Ovary (tissue), 9 donors: ENCODE results near the gene RFX3. TPM values are rescaled to one million over a fixed set of nuclear protein-coding genes. Genes with fewer than 3 reads are reported as not detected.

ENCODE experiments used
- DNase-seq, 5 donors: peaks; one replicate each; pipeline ENCODE4 v3.0.0-alpha.2; 2019 to 2020
- H3K27ac ChIP-seq, 2 donors: fragments of 200-600 bp; one replicate each; pipeline versions ENCODE4 v1.5.1 to v1.8.0; 2019 to 2022
- H3K27me3 ChIP-seq: fragments of 200-600 bp; one replicate; pipeline ENCODE4 v1.8.0; 2022
- H3K36me3 ChIP-seq: fragments of 200-600 bp; sonication (generic); one replicate; pipeline ENCODE4 v1.5.1; 2019
- H3K4me1 ChIP-seq: one replicate; pipeline ENCODE4 v1.8.1; 2013; ENCODE audit warnings: mild to moderate bottlenecking, moderate library complexity; ENCODE audit not compliant: insufficient read depth
- H3K4me3 ChIP-seq: fragments of 200-600 bp; sonication (generic); one replicate; pipeline ENCODE4 v1.5.1; 2017
- H3K9me3 ChIP-seq, 2 donors: fragments of 200-600 bp in 1 of 2; sonication (generic) in 1 of 2; one replicate each; pipeline versions ENCODE4 v1.5.1 to v1.8.1; 2013 to 2019; ENCODE audit warnings: mild to moderate bottlenecking in 1 of 2, moderate library complexity in 1 of 2
- EP300 ChIP-seq: sonication (generic); formaldehyde crosslinking; IDR thresholded peaks from one replicate; pipeline ENCODE4 v1.6.1; 2017; ENCODE audit warnings: antibody characterized with exemption
- POLR2A ChIP-seq: fragments of 450-650 bp; IDR thresholded peaks from one replicate; pipeline ENCODE4 v1.6.1; 2017; ENCODE audit warnings: antibody characterized with exemption, mild to moderate bottlenecking, moderate library complexity
- WGBS, 3 donors: extraction: QIAGEN DNeasy Blood & Tissue Kit in 1 of 3; methylation state at CpG; one replicate each; pipeline versions ENCODE4 v1.1.5 to v1.1.7; 2013 to 2017; 5-methylcytosine and 5-hydroxymethylcytosine counted together
- intact Hi-C, 4 donors: fragments of 100-400 bp; cut with DNase I; formaldehyde crosslinking; loops; one replicate each; pipeline versions ENCODE4 v1.11.0 to v1.15.1; 2022 to 2023
- polyA plus RNA-seq, 2 donors: library from polyadenylated mRNA; stranded (reverse); fragments of 200-250 nt in 1 of 2; fragments of 350-450 nt in 1 of 2; fragmentation: Illumina TruSeq in 1 of 2; extraction: RNeasy Lipid Tissue Mini Kit (QIAGEN cat#74804) in 1 of 2; gene quantifications; one replicate each; pipeline ENCODE4 v1.2.3, GENCODE V29; 2013 to 2014
- total RNA-seq, 7 donors: library from RNA; depleted of rRNA in 2 of 7; stranded (reverse); fragments of >200 nt in 2 of 7; fragmentation: NEBNext Ultra II Directional in 3 of 7; extraction: Animal tissue kit (Norgen Biotek cat#: 25700) in 3 of 7; gene quantifications; one replicate each; pipeline versions ENCODE4 v1.1.0 to v1.2.4, GENCODE V29; 2016 to 2023
- TF ChIP-seq, protein P1 (sequence below), 3 donors: fragments of 450-650 bp in 2 of 3; fragments of 200-600 bp in 1 of 3; IDR thresholded peaks; one replicate each; pipeline versions ENCODE4 v1.5.1 to v1.8.0; 2016 to 2022; ENCODE audit warnings: antibody characterized with exemption in 3 of 3, mild to moderate bottlenecking in 1 of 3
- donor health status: DM: no; HTN: no; CAD: no; lungs with moderate emphysema.
- donor health status: DM: no; HTN: no; CAD: no.
- donor health status: Bipolar disorder and iron deficiency.
- donor health status: DM: yes; HTN: yes; CAD: no.
- donor health status: DM: no; HTN: no; CAD: no.
- donor health status: DM: yes; HTN: yes; CAD: no.

RFX3 gene
- total and polyA plus RNA-seq, 9 donors = 2.6 to 22.7 (median 15.4) TPM

DNA sequence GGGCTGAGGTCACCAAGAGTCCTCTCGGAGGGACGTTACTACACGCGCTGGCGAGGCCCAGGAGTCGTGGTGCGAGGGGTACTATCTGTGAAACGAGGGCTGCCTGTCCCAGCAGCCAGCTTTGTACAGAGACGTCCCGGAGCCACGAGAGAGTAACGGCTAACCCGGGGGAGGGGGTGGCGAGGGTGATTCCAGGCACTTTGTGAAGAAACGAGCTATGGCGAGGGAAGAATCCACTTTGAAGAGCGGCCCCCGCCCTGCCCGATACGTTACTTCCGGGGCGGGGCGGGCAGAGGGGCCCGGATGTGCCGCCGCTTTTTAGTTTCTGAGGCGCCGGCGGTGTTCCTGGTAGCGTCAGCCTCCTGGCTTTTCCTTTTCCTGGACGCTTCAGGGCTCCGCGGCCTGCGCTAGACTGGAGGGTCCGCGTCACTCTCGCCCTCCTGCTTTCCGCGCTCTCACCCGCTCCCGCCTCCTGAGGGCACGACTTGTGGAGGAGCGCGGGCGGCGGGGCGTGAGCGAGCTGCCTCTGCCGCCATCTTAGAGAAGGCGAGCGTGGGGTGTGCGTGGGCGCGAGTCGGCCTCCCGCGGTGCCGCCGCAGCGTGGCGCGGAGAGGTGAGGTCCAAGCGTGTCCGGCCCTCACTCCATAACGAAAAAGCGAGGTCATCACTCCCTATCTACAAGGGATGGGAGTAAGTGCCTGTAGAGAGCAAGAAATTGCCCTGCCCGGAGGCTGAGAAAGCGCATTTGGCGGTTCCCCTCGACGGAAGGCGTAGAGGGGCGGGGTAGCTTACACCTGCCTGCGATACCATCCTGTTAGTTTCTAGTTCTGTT is 580 bp upstream of the RFX3 start:
- DNase-seq = peak; percentile 84 to 93 (median 90)
- Histone ChIP-seq H3K36me3 (no peaks in the 10 kb centered on the region), H3K9me3 (no peaks in the 10 kb centered on the region), H3K4me3 (peak overlapping the region; percentile 82), H3K27me3 (no peaks in the 10 kb centered on the region), H3K27ac (peak overlapping the region; percentile 100), H3K4me1 (no peaks in the 10 kb centered on the region)
- TF ChIP-seq POLR2A (peak; percentile 96), EP300 (no peak)
- TF ChIP-seq, protein P1, sequence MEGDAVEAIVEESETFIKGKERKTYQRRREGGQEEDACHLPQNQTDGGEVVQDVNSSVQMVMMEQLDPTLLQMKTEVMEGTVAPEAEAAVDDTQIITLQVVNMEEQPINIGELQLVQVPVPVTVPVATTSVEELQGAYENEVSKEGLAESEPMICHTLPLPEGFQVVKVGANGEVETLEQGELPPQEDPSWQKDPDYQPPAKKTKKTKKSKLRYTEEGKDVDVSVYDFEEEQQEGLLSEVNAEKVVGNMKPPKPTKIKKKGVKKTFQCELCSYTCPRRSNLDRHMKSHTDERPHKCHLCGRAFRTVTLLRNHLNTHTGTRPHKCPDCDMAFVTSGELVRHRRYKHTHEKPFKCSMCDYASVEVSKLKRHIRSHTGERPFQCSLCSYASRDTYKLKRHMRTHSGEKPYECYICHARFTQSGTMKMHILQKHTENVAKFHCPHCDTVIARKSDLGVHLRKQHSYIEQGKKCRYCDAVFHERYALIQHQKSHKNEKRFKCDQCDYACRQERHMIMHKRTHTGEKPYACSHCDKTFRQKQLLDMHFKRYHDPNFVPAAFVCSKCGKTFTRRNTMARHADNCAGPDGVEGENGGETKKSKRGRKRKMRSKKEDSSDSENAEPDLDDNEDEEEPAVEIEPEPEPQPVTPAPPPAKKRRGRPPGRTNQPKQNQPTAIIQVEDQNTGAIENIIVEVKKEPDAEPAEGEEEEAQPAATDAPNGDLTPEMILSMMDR (IDR thresholded peaks at IDR 0.05) = peak in 1 of 3 donors; percentile 27
- intact Hi-C loops = loop anchor here in 1 of 4 donors (10.0 kb wide), 1 partner anchor 768 kb away; no protein-coding TSS in a partner anchor
- 0 to 1% (median 0%) methylated on average over 71 to 74 of the region's 74 CpGs for WGBS, 3 donors

DNA sequence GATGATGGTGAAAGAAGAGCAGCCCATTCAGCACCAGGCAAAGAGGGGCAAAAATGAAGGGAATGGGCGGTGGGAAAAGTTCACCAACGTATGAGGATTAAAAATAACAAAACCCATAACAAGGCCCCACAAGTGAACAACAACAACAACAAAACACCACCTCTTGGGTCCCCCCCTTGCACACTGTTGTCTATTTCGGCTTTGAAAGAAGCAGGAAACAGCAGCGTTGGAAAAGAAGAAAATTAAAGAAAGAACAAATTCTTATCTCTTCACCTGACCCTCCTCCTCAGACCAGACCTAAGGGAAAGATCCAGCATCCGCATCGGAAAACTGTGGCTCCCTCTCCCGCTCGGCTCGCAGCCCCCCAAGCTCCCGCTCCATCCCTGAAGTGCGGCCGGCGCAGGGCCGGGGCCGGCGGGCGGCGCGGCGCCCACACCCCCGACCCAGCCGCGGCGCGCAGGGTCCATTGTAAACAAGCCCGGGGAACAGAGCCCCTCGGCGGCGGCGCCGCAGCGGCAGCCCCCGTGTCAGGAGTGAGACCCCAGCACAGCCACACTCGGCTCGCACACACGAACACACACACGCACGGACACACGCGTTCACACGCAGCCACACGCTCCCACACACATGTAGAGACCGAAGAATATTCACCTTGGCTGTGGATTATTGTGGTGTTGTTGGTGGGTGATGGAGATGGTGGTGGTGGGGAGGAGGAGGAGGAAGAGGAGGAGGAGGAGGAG is 535 bp downstream of the RFX3 start:
- 0 to 1% (median 1%) methylated on average over 43 of the region's 43 CpGs for WGBS, 3 donors

DNA sequence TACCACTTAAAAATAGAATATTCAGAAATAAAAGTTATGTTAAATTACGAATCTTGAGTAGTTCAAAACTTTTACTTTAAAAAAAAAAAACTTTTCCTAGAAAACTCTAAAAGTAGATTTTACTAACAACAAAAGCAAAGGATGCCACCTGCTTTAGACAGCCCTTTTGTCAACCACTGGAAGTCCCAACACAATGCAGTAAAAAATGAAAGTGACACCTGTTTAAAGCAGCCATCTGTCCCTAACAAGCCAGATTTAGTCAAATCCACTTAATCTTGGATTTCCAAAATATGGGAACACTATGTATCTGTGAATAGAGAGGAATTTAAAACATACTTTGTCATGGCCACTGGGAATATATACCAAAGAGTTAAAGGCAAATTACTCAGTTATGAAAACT is 3.8 kb downstream of the RFX3 start:
- no peak for TF ChIP-seq EP300

More for the DNA sequence above, 535 bp downstream of the RFX3 start:
- intact Hi-C loops = loop anchor here in 1 of 4 donors (10.0 kb wide), 1 partner anchor 770 kb away; no protein-coding TSS in a partner anchor
- peak overlapping the region; percentile 100 for H3K27ac ChIP-seq
- no peaks in the 10 kb centered on the region for H3K4me1 ChIP-seq
- H3K27me3 ChIP-seq = no peaks in the 10 kb centered on the region
- H3K9me3 ChIP-seq = no peaks in the 10 kb centered on the region
- peak in 2 of 5 donors; percentile 17 to 75 for DNase-seq
- H3K36me3 ChIP-seq = no peaks in the 10 kb centered on the region
- TF ChIP-seq, protein P1 (IDR thresholded peaks at IDR 0.05) = no peak
- peak; percentile 21 for TF ChIP-seq POLR2A
- peak overlapping the region; percentile 82 for H3K4me3 ChIP-seq

DNA sequence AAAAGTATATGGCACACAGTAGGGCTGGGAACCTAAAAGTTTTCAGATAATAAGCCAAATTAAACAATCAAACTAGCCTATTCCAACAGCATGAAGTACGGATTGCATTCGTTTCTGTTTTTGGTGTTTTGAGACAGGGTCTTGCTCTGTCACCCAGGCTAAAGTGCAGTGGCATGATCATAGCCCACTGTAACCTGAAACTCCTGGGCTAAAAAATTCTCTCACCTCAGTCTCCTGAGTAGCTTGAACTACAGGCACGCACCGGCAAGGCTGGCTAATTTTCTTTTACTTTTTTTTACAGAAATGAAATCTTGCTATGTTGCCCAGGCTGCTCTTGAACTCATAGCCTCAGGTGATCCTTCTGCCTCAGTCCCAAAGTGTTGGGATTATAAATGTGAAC is 5.2 kb downstream of the RFX3 start:
- Histone ChIP-seq H3K27me3 (no peaks in the 10 kb centered on the region), H3K27ac (no peak overlapping the region), H3K4me3 (no peak overlapping the region), H3K4me1 (no peaks in the 10 kb centered on the region), H3K36me3 (no peaks in the 10 kb centered on the region), H3K9me3 (no peaks in the 10 kb centered on the region)
- intact Hi-C loops = loop anchor here in 1 of 4 donors (10.0 kb wide), 1 partner anchor 774 kb away; no protein-coding TSS in a partner anchor
- WGBS, 3 donors = 88 to 94% (median 89%) methylated on average over 4 of the region's 4 CpGs
- DNase-seq = no peak
- no peak for TF ChIP-seq EP300
- TF ChIP-seq, protein P1 (IDR thresholded peaks at IDR 0.05) = no peak

More for the DNA sequence above, 3.8 kb downstream of the RFX3 start:
- Histone ChIP-seq H3K4me3 (no peak overlapping the region), H3K27ac (no peak overlapping the region), H3K36me3 (no peaks in the 10 kb centered on the region), H3K9me3 (no peaks in the 10 kb centered on the region), H3K27me3 (no peaks in the 10 kb centered on the region), H3K4me1 (no peaks in the 10 kb centered on the region)
- intact Hi-C loops = loop anchor here in 1 of 4 donors (10.0 kb wide), 1 partner anchor 773 kb away; no protein-coding TSS in a partner anchor
- 90 to 96% (median 93%) methylated on average over 1 of the region's 1 CpG for WGBS, 3 donors
- no peak for DNase-seq
